Activated CD8-positive, alpha-beta T cell treated with anti-CD3 and anti-CD28 coated beads for 36 hours (primary cell): ENCODE data around the gene SOAT2. TPM values are rescaled to one million over a fixed set of nuclear protein-coding genes. Genes with fewer than 3 reads are reported as not detected.

Experiments
- ATAC-seq: fragments of 200-7000 bp; cut with Tn5 transposase; one replicate; pipeline ENCODE4 v1.10.0; 2021; ENCODE audit warnings: mild to moderate bottlenecking, moderate library complexity
- CTCF ChIA-PET: fragments of 350-600 bp; sonication (Branson Sonifier 250); formaldehyde crosslinking; loops from one replicate; lab custom pipeline; 2021; ENCODE audit warnings: antibody characterized with exemption; lab: Charles Lee
- POLR2A ChIA-PET: fragments of 350-600 bp; sonication (Branson Sonifier 250); formaldehyde crosslinking; loops from one replicate; lab custom pipeline; 2021; ENCODE audit warnings: antibody characterized with exemption; lab: Charles Lee
- DNase-seq: peaks from one replicate; pipeline ENCODE4 v3.0.0-alpha.2; 2020
- H3K27ac Mint-ChIP-seq: one replicate; pipeline ENCODE4 v1.8.0; 2021; ENCODE audit warnings: mild to moderate bottlenecking, mixed read lengths
- H3K27me3 Mint-ChIP-seq: one replicate; pipeline ENCODE4 v1.8.0; 2021; ENCODE audit warnings: mixed read lengths
- H3K36me3 Mint-ChIP-seq: one replicate; pipeline ENCODE4 v1.8.0; 2021; ENCODE audit warnings: low read depth, mixed read lengths
- H3K4me1 Mint-ChIP-seq: one replicate; pipeline ENCODE4 v1.8.0; 2021; ENCODE audit warnings: low read depth, mixed read lengths
- H3K4me3 Mint-ChIP-seq: one replicate; pipeline ENCODE4 v1.8.0; 2021; ENCODE audit warnings: mild to moderate bottlenecking, moderate library complexity, mixed read lengths
- H3K9me3 Mint-ChIP-seq: one replicate; pipeline ENCODE4 v1.8.0; 2021; ENCODE audit warnings: mixed read lengths
- intact Hi-C: fragments of 100-400 bp; cut with micrococcal nuclease; formaldehyde crosslinking; loops from one replicate; pipeline ENCODE4 v1.10.0; 2022
- total RNA-seq, 2 experiments: library from RNA; stranded (reverse); gene quantifications; one replicate each; pipeline ENCODE4 v1.2.3, GENCODE V29; 2021
- TF ChIP-seq, protein P1 (sequence below): fragments of 200-600 bp; IDR thresholded peaks from one replicate; pipeline ENCODE4 v1.8.0; 2022; ENCODE audit warnings: antibody characterized with exemption, mild to moderate bottlenecking

Gene SOAT2
- total RNA-seq, 2 experiments from 2014 or later, result 5.3 to 6.7 TPM

DNA sequence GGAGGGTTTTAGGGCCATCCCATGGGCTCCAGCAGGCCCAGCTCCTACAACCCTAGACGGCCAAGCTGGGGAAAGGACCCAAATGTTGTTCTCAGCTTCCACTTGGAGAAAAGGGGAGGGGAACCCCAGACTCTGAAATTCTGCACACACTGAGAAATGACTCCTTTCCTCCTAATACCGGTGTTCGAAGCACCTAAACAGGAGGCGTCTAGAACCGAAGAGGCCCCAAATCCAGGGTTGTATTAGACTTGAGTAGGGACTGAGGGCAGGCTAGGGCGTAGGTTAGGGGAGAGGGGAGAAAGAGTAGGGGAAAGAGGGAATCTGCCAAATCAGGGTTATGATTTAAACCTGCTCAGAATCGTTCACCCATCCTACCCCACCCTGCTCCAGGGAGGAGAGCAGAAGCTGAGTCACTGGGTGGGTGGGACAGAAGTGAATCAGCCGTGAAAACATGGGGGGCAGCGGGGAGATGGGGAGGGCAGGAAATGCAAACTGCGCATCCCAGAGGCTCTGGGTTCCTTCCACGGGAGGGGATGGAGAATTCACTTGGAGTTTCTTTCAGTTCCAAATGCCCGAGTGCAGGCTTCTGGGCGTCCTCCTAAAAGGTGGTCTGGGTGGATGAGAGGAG is 4.8 kb upstream of the SOAT2 start:
- Mint-ChIP-seq H3K4me3 (peak overlapping the region; percentile 69), H3K27me3 (peaks cover 2% of the 10 kb centered on the region), H3K9me3 (no peaks in the 10 kb centered on the region), H3K36me3 (no peaks in the 10 kb centered on the region), H3K27ac (peak overlapping the region; percentile 86), H3K4me1 (peaks cover 48% of the 10 kb centered on the region)
- TF ChIP-seq, protein P1, sequence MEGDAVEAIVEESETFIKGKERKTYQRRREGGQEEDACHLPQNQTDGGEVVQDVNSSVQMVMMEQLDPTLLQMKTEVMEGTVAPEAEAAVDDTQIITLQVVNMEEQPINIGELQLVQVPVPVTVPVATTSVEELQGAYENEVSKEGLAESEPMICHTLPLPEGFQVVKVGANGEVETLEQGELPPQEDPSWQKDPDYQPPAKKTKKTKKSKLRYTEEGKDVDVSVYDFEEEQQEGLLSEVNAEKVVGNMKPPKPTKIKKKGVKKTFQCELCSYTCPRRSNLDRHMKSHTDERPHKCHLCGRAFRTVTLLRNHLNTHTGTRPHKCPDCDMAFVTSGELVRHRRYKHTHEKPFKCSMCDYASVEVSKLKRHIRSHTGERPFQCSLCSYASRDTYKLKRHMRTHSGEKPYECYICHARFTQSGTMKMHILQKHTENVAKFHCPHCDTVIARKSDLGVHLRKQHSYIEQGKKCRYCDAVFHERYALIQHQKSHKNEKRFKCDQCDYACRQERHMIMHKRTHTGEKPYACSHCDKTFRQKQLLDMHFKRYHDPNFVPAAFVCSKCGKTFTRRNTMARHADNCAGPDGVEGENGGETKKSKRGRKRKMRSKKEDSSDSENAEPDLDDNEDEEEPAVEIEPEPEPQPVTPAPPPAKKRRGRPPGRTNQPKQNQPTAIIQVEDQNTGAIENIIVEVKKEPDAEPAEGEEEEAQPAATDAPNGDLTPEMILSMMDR, result no peak
- DNase-seq (peak; percentile 74), ATAC-seq (peak; percentile 29)
- ChIA-PET CTCF (interaction anchor here (0.8 to 31.8 kb wide), 25 partner anchors 8 to 226 kb away, joined by 3 to 553 read pairs (median 4); partner anchors contain the start of genes MYG1, SPRYD3 and TNS2), POLR2A (interaction anchor here (0.6 to 5.0 kb wide), 16 partner anchors 12 to 226 kb away, joined by 3 to 32 read pairs (median 4); partner anchors contain the start of genes CSAD, SPRYD3 and ZNF740)
- intact Hi-C loops, result loop anchor here (1.0 to 2.0 kb wide), 2 partner anchors 19 to 32 kb away; partner anchors contain the start of gene SPRYD3

DNA sequence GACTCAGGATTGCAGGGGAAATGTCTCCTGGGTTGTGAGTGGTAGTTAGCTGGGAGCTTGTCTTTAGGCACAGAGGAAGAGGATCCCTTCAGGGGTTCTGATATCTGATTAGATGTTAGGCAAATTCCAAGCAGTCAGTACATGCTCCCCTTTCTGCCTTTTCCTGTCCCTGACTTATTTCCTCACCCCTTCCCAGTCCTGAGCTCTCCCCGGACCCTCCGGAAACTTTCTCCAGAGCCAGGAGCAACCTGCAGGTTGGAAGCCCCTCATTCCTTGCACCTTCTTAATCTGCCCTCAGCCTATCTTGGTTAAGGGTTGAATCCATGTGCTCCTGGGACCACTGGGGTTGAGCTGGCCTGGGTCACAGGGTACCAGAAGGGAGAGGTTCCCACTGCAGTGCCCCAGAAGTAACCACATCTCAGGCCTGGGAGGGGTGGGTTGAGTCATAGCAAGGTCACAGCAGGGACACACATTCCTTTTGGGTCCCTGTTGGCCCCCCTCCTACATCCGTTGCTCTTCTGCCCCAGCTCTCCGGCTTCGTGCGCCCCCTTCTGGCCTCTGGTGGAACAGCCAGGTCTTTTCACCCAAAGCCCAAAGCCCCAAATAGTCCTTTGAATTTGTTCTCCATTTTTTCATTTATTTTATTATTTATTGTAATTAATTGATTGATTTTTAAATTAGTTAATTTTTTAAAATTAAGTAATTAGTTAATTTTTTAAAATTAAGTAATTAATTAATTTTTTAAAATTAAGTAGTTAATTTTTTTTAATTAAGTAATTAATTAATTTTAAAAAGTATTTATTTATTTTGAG is 4.0 kb upstream of the SOAT2 start:
- DNase-seq (peak; percentile 97), ATAC-seq (peak; percentile 52)
- Mint-ChIP-seq H3K4me3 (peak overlapping the region; percentile 69), H3K36me3 (no peaks in the 10 kb centered on the region), H3K4me1 (peaks cover 53% of the 10 kb centered on the region), H3K27ac (peak overlapping the region; percentile 86), H3K27me3 (peaks cover 2% of the 10 kb centered on the region), H3K9me3 (no peaks in the 10 kb centered on the region)
- ChIA-PET POLR2A (interaction anchor here (0.6 to 5.0 kb wide), 12 partner anchors 16 to 225 kb away, joined by 3 to 32 read pairs (median 5); partner anchors contain the start of genes ESPL1 and SPRYD3), CTCF (interaction anchor here (0.7 to 31.8 kb wide), 29 partner anchors 9 to 246 kb away, joined by 3 to 553 read pairs (median 4); partner anchors contain the start of genes MYG1, SPRYD3 and TNS2)
- intact Hi-C loops, result loop anchor here (2.0 kb wide), 1 partner anchor 32 kb away; no protein-coding TSS in a partner anchor
- TF ChIP-seq, protein P1, result peak; percentile 93

DNA sequence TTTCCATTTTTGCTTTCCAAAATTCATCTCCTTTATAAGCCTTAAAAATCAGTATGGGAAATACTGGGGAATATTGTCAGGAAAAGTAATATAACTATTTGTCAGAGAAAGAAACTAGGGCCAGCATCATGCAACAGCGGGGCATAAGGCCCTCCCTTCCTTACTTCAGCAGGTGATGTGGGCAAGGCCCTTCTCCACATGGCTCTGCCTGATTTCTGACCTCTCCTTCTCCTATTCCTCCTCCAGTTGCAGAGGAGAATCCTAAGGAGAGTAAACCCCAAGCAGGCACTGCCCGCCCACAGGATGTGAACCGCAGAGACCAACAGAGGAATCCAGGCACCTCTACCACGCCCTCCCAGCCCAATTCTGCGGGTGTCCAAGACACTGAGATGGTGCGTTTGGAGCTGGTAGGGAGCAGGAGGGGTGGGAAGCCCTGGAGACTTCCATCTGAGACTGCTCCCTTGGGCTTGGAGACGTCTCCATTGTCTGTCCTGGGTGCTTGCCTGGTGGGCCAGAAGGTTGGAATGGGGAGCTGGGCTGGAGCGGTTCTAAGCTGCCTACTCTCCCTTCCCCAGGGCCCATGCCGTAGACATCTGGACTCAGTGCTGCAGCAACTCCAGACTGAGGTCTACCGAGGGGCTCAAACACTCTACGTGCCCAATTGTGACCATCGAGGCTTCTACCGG is 2.7 kb upstream of the SOAT2 start:
- Mint-ChIP-seq H3K27me3 (peaks cover 2% of the 10 kb centered on the region), H3K4me1 (peaks cover 59% of the 10 kb centered on the region), H3K4me3 (no peak overlapping the region), H3K36me3 (no peaks in the 10 kb centered on the region), H3K27ac (no peak overlapping the region), H3K9me3 (no peaks in the 10 kb centered on the region)
- POLR2A ChIA-PET, result interaction anchor here (0.9 to 5.0 kb wide), 4 partner anchors 21 to 168 kb away, joined by 3 to 32 read pairs (median 15); partner anchors contain the start of genes ESPL1 and SPRYD3
- TF ChIP-seq, protein P1, result no peak
- ATAC-seq (no peak), DNase-seq (no peak)
- CTCF ChIA-PET, result interaction anchor here (1.3 to 31.8 kb wide), 7 partner anchors 18 to 85 kb away, joined by 4 to 553 read pairs (median 18); partner anchors contain the start of genes SPRYD3 and TNS2
- intact Hi-C loops, result no loop called here

DNA sequence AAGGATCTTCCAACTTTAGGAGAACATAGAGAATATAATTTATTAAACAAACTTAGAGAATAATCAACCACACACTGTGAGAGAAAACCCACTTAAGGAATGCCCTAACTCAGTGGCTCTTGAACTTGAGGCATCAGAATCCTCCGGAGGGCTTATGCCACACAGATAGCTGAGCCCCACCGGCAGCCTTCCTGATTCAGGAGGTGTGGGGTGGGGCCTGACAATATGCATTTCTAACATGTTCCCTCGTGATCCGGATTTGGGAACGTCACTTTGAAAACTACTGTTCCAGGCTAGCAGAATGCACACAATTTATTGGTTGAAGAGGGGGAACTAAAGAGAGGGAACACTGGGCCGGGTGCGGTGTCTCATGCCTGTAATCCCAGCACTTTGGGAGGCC is 2.0 kb upstream of the SOAT2 start:
- Mint-ChIP-seq H3K36me3 (no peaks in the 10 kb centered on the region), H3K27ac (no peak overlapping the region), H3K27me3 (peaks cover 2% of the 10 kb centered on the region), H3K4me1 (peaks cover 57% of the 10 kb centered on the region), H3K9me3 (no peaks in the 10 kb centered on the region), H3K4me3 (no peak overlapping the region)
- no peak for ATAC-seq
- TF ChIP-seq, protein P1, result no peak
- ChIA-PET CTCF (interaction anchor here (2.3 to 31.8 kb wide), 4 partner anchors 19 to 220 kb away, joined by 8 to 553 read pairs (median 69); partner anchors contain the start of genes AAAS and SPRYD3), POLR2A (interaction anchor here (0.9 to 5.0 kb wide), 2 partner anchors 21 to 35 kb away, joined by 3 to 27 read pairs; partner anchors contain the start of gene SPRYD3)
- DNase-seq, result no peak
- intact Hi-C loops, result no loop called here
